Measurements from ENCODE around the gene HRH3.

DNA sequence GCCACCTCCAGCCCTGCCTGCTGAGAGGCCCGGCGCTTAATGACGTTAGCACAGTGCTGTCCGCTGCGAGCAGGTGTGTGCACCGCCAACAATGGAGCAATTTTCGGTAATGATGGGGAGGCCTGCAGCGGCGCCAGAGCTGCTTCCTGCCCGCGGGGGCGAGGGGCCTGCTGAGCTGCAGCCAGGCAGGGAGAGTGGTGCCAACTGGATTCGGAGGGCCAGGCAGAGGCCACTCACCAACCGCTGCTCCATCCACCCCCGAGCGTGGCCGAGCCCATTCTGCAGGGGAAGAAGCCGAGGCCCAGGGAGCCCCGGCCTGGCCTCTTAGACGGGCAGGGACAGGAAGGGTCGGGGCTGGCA, 9.6 kb downstream of the HRH3 start:
- TF ChIP-seq, protein P1, sequence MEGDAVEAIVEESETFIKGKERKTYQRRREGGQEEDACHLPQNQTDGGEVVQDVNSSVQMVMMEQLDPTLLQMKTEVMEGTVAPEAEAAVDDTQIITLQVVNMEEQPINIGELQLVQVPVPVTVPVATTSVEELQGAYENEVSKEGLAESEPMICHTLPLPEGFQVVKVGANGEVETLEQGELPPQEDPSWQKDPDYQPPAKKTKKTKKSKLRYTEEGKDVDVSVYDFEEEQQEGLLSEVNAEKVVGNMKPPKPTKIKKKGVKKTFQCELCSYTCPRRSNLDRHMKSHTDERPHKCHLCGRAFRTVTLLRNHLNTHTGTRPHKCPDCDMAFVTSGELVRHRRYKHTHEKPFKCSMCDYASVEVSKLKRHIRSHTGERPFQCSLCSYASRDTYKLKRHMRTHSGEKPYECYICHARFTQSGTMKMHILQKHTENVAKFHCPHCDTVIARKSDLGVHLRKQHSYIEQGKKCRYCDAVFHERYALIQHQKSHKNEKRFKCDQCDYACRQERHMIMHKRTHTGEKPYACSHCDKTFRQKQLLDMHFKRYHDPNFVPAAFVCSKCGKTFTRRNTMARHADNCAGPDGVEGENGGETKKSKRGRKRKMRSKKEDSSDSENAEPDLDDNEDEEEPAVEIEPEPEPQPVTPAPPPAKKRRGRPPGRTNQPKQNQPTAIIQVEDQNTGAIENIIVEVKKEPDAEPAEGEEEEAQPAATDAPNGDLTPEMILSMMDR (IDR thresholded peaks at IDR 0.05): no peak
- no peak for TF ChIP-seq EP300 (IDR thresholded peaks at IDR 0.05)
- TF ChIP-seq POLR2A (IDR thresholded peaks at IDR 0.05): no peak

Data from ovary (tissue), 3 donors.